Osteoblast (primary cell): ENCODE results near the gene SAXO1. TPM values are rescaled to one million over a fixed set of nuclear protein-coding genes. Genes with fewer than 3 reads are reported as not detected.

ENCODE experiments used
- DNase-seq: peaks from one replicate; pipeline ENCODE4 v3.0.0; 2011; ENCODE audit warnings: low spot score, mixed read lengths; ENCODE audit not compliant: insufficient read length; ENCODE audit errors: missing footprints
- H2AFZ ChIP-seq: 2 replicates; pipeline ENCODE4 v1.6.0; 2011; ENCODE audit warnings: mild to moderate bottlenecking, low read length
- H3K27ac ChIP-seq: 2 replicates; pipeline ENCODE4 v1.5.1; 2011; ENCODE audit warnings: mild to moderate bottlenecking, low read depth, low read length, moderate library complexity
- H3K27me3 ChIP-seq: 2 replicates; pipeline ENCODE4 v1.6.0; 2012; ENCODE audit warnings: mild to moderate bottlenecking, control low read depth, inconsistent platforms, low read length, moderate library complexity; ENCODE audit not compliant: insufficient read depth
- H3K36me3 ChIP-seq: 2 replicates; pipeline ENCODE4 v1.5.1; 2011; ENCODE audit warnings: mild to moderate bottlenecking, low read length, control low read depth, moderate library complexity; ENCODE audit not compliant: insufficient read depth
- H3K4me1 ChIP-seq: 2 replicates; pipeline ENCODE4 v1.5.1; 2011; ENCODE audit warnings: mild to moderate bottlenecking, low read length, control low read depth, moderate library complexity; ENCODE audit not compliant: insufficient read depth
- H3K4me2 ChIP-seq: 2 replicates; pipeline ENCODE4 v1.6.0; 2011; ENCODE audit warnings: mild to moderate bottlenecking, low read length; ENCODE audit not compliant: insufficient read depth
- H3K4me3 ChIP-seq: fragments of 200-600 bp; sonication (generic); 3 replicates; pipeline ENCODE4 v1.5.1; 2012; ENCODE audit warnings: mild to moderate bottlenecking, low read length, inconsistent platforms; ENCODE audit not compliant: insufficient read depth
- H3K79me2 ChIP-seq: 2 replicates; pipeline ENCODE4 v1.6.0; 2012; ENCODE audit warnings: mild to moderate bottlenecking, low read length, control low read depth, inconsistent platforms; ENCODE audit not compliant: insufficient read depth
- H3K9me3 ChIP-seq: 2 replicates; pipeline ENCODE4 v1.5.1; 2011; ENCODE audit warnings: low read depth, low read length, control low read depth
- H4K20me1 ChIP-seq: 2 replicates; pipeline ENCODE4 v1.6.0; 2012; ENCODE audit warnings: mild to moderate bottlenecking, low read length, control low read depth; ENCODE audit not compliant: insufficient read depth
- CTCF ChIP-seq: IDR thresholded peaks from 2 replicates; pipeline ENCODE4 v1.5.1; 2011; ENCODE audit warnings: mild to moderate bottlenecking, low read depth, low read length, moderate library complexity; ENCODE audit errors: extremely low read depth
- total RNA-seq: library from RNA; depleted of rRNA; stranded (reverse); fragments of >200 nt; gene quantifications from 2 replicates; pipeline ENCODE4 v1.2.3, GENCODE V29; 2012

SAXO1 gene
- total RNA-seq, 1 donor, result under 0.01 TPM

- Histone ChIP-seq H3K4me2 (no peak overlapping the region), H3K4me1 (no peaks in the 10 kb centered on the region), H3K36me3 (no peaks in the 10 kb centered on the region), H3K79me2 (no peaks in the 10 kb centered on the region), H3K27ac (no peak overlapping the region), H4K20me1 (no peaks in the 10 kb centered on the region), H3K9me3 (no peaks in the 10 kb centered on the region), H2AFZ (no peak overlapping the region), H3K4me3 (no peak overlapping the region), H3K27me3 (no peaks in the 10 kb centered on the region)
- no peak for DNase-seq
- no peak for TF ChIP-seq CTCF
These were observed 42.5 kb downstream of the SAXO1 start for GRCh38 chr9:18990494-18990893.

- H3K9me3 ChIP-seq, result no peaks in the 10 kb centered on the region
- no peak overlapping the region for H3K4me3 ChIP-seq
- no peaks in the 10 kb centered on the region for H3K4me1 ChIP-seq
- TF ChIP-seq CTCF, result no peak
- no peak overlapping the region for H3K4me2 ChIP-seq
- H3K36me3 ChIP-seq, result no peaks in the 10 kb centered on the region
- no peak overlapping the region for H2AFZ ChIP-seq
- H3K79me2 ChIP-seq, result no peaks in the 10 kb centered on the region
- no peak overlapping the region for H3K27ac ChIP-seq
- no peaks in the 10 kb centered on the region for H3K27me3 ChIP-seq
- H4K20me1 ChIP-seq, result no peaks in the 10 kb centered on the region
- no peak for DNase-seq
These were observed 43.1 kb downstream of the SAXO1 start for GRCh38 chr9:18989865-18990264.

- no peak for DNase-seq
- Histone ChIP-seq H3K79me2 (no peaks in the 10 kb centered on the region), H2AFZ (no peak overlapping the region), H3K9me3 (peaks cover under 1% of the 10 kb centered on the region), H4K20me1 (no peaks in the 10 kb centered on the region), H3K27ac (no peak overlapping the region), H3K4me3 (no peak overlapping the region), H3K27me3 (no peaks in the 10 kb centered on the region), H3K4me2 (no peak overlapping the region), H3K4me1 (no peaks in the 10 kb centered on the region), H3K36me3 (no peaks in the 10 kb centered on the region)
- no peak for TF ChIP-seq CTCF
These were observed 43.9 kb downstream of the SAXO1 start for GRCh38 chr9:18989097-18989496.

GRCh38 chr9:18988003-18988402 lies 45.0 kb downstream of the SAXO1 start:
- Histone ChIP-seq H3K9me3 (peaks cover 7% of the 10 kb centered on the region), H3K4me1 (no peaks in the 10 kb centered on the region), H3K79me2 (no peaks in the 10 kb centered on the region), H3K36me3 (no peaks in the 10 kb centered on the region), H3K27ac (no peak overlapping the region), H3K4me2 (no peak overlapping the region), H3K27me3 (no peaks in the 10 kb centered on the region), H4K20me1 (no peaks in the 10 kb centered on the region), H3K4me3 (no peak overlapping the region), H2AFZ (no peak overlapping the region)
- no peak for TF ChIP-seq CTCF
- no peak for DNase-seq
